Measurements from ENCODE around the gene SLC25A21.

SLC25A21 gene

GRCh38 chr14:37143475-37143874 lies 28.9 kb downstream of the SLC25A21 start:
- Histone ChIP-seq H3K9ac (ENCODE audit: low read length in 2 of 2) (no peak overlapping the region), H3K4me3 (ENCODE audit: low read length in 2 of 2) (no peak overlapping the region), H3K9me3 (ENCODE audit: control insufficient read depth in 2 of 2, low read length in 2 of 2) (no peaks in the 10 kb centered on the region), H3K4me1 (ENCODE audit: control insufficient read depth, insufficient read depth, low read length) (no peaks in the 10 kb centered on the region), H3K27me3 (ENCODE audit: control insufficient read depth in 1 of 2, insufficient read depth in 2 of 2, low read length in 2 of 2) (no peaks in the 10 kb centered on the region), H3K36me3 (ENCODE audit: control insufficient read depth in 2 of 2, insufficient read depth in 2 of 2, low read length in 2 of 2) (no peaks in the 10 kb centered on the region), H3K27ac (ENCODE audit: low read length) (no peak overlapping the region)

DNA sequence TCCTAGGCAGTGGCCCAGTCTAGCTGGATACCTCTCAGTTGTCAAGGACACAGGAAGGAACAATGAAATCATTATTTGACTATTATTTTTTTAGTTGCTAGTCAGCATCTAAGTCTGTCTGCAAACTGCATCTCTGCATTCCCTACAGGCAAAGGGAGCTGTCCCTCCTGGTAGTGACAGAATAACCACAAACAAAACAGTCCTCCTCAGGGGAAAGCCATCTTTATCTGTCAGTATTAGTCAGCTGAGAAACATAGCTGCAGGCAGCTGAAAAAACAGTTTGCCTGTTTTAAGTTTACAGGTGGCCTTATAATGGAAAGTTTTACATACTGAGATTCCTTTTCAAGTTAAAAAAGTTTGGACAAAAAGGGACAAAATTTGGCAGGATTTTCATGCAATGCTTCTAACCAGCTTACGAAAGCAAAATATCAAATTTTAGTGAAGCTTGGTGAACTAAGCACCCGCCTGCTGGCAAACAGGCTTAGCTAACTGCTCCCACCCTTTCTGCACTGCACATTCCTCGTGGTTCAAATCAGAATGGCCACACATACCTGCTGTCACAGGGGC lies 29.5 kb downstream of the SLC25A21 start:
- no peaks in the 10 kb centered on the region for H3K27me3 ChIP-seq (ENCODE audit: control insufficient read depth in 1 of 2, insufficient read depth in 2 of 2, low read length in 2 of 2)
- H3K27ac ChIP-seq (ENCODE audit: low read length), result no peak overlapping the region
- no peaks in the 10 kb centered on the region for H3K4me1 ChIP-seq (ENCODE audit: control insufficient read depth, insufficient read depth, low read length)
- no peak overlapping the region for H3K9ac ChIP-seq (ENCODE audit: low read length in 2 of 2)
- no peaks in the 10 kb centered on the region for H3K9me3 ChIP-seq (ENCODE audit: control insufficient read depth in 2 of 2, low read length in 2 of 2)
- H3K36me3 ChIP-seq (ENCODE audit: control insufficient read depth in 2 of 2, insufficient read depth in 2 of 2, low read length in 2 of 2), result no peaks in the 10 kb centered on the region
- H3K4me3 ChIP-seq (ENCODE audit: low read length in 2 of 2), result no peak overlapping the region

- Histone ChIP-seq H3K36me3 (ENCODE audit: control insufficient read depth in 2 of 2, insufficient read depth in 2 of 2, low read length in 2 of 2) (no peaks in the 10 kb centered on the region), H3K27ac (ENCODE audit: low read length) (no peak overlapping the region)
Observed at GRCh38 chr14:37140176-37140575, 32.2 kb downstream of the SLC25A21 start.

GRCh38 chr14:37139710-37140109 lies 32.7 kb downstream of the SLC25A21 start:
- H3K9ac ChIP-seq (ENCODE audit: low read length in 2 of 2), result no peak overlapping the region
- no peak overlapping the region for H3K27ac ChIP-seq (ENCODE audit: low read length)
- no peaks in the 10 kb centered on the region for H3K36me3 ChIP-seq (ENCODE audit: control insufficient read depth in 2 of 2, insufficient read depth in 2 of 2, low read length in 2 of 2)
- no peaks in the 10 kb centered on the region for H3K9me3 ChIP-seq (ENCODE audit: control insufficient read depth in 2 of 2, low read length in 2 of 2)
- no peaks in the 10 kb centered on the region for H3K4me1 ChIP-seq (ENCODE audit: control insufficient read depth, insufficient read depth, low read length)
- H3K27me3 ChIP-seq (ENCODE audit: control insufficient read depth in 1 of 2, insufficient read depth in 2 of 2, low read length in 2 of 2), result no peaks in the 10 kb centered on the region
- no peak overlapping the region for H3K4me3 ChIP-seq (ENCODE audit: low read length in 2 of 2)

More at GRCh38 chr14:37140176-37140575, 32.2 kb downstream of the SLC25A21 start:
- Histone ChIP-seq H3K9ac (ENCODE audit: low read length in 2 of 2) (no peak overlapping the region), H3K4me3 (ENCODE audit: low read length in 2 of 2) (no peak overlapping the region), H3K27me3 (ENCODE audit: control insufficient read depth in 1 of 2, insufficient read depth in 2 of 2, low read length in 2 of 2) (no peaks in the 10 kb centered on the region), H3K9me3 (ENCODE audit: control insufficient read depth in 2 of 2, low read length in 2 of 2) (no peaks in the 10 kb centered on the region), H3K4me1 (ENCODE audit: control insufficient read depth, insufficient read depth, low read length) (no peaks in the 10 kb centered on the region)

- Histone ChIP-seq H3K4me1 (ENCODE audit: control insufficient read depth, insufficient read depth, low read length) (no peaks in the 10 kb centered on the region), H3K9ac (ENCODE audit: low read length in 2 of 2) (no peak overlapping the region), H3K9me3 (ENCODE audit: control insufficient read depth in 2 of 2, low read length in 2 of 2) (no peaks in the 10 kb centered on the region), H3K27ac (ENCODE audit: low read length) (no peak overlapping the region), H3K4me3 (ENCODE audit: low read length in 2 of 2) (no peak overlapping the region), H3K36me3 (ENCODE audit: control insufficient read depth in 2 of 2, insufficient read depth in 2 of 2, low read length in 2 of 2) (no peaks in the 10 kb centered on the region), H3K27me3 (ENCODE audit: control insufficient read depth in 1 of 2, insufficient read depth in 2 of 2, low read length in 2 of 2) (no peaks in the 10 kb centered on the region)
Observed at GRCh38 chr14:37138898-37139297, 33.5 kb downstream of the SLC25A21 start.

- Histone ChIP-seq H3K4me1 (ENCODE audit: control insufficient read depth, insufficient read depth, low read length) (no peaks in the 10 kb centered on the region), H3K27me3 (ENCODE audit: control insufficient read depth in 1 of 2, insufficient read depth in 2 of 2, low read length in 2 of 2) (no peaks in the 10 kb centered on the region), H3K4me3 (ENCODE audit: low read length in 2 of 2) (no peak overlapping the region), H3K9me3 (ENCODE audit: control insufficient read depth in 2 of 2, low read length in 2 of 2) (no peaks in the 10 kb centered on the region), H3K36me3 (ENCODE audit: control insufficient read depth in 2 of 2, insufficient read depth in 2 of 2, low read length in 2 of 2) (no peaks in the 10 kb centered on the region), H3K9ac (ENCODE audit: low read length in 2 of 2) (no peak overlapping the region), H3K27ac (ENCODE audit: low read length) (no peak overlapping the region)
Observed at GRCh38 chr14:37133284-37133913, 39.0 kb downstream of the SLC25A21 start.

DNA sequence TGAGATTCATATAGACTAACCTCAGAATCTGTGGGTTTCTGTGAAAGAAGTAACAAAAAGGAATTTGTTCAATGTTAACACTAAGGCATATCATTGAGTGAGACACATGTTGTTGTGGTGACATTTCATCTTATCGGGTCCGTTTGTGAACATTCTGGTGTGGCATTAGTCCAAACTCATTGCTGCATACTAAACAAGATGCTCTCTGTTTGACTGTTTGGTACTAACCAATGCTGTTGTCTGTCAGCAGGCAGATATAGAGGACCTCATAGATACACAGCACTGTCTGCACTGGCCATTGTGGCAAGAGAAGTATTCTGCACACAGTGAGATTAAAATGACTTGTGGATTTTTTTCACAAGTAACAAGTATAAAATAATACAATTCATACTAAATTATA lies 41.2 kb downstream of the SLC25A21 start:
- Histone ChIP-seq H3K9ac (ENCODE audit: low read length in 2 of 2) (no peak overlapping the region), H3K27me3 (ENCODE audit: control insufficient read depth in 1 of 2, insufficient read depth in 2 of 2, low read length in 2 of 2) (no peaks in the 10 kb centered on the region), H3K36me3 (ENCODE audit: control insufficient read depth in 2 of 2, insufficient read depth in 2 of 2, low read length in 2 of 2) (no peaks in the 10 kb centered on the region), H3K27ac (ENCODE audit: low read length) (no peak overlapping the region), H3K4me3 (ENCODE audit: low read length in 2 of 2) (no peak overlapping the region), H3K9me3 (ENCODE audit: control insufficient read depth in 2 of 2, low read length in 2 of 2) (no peaks in the 10 kb centered on the region), H3K4me1 (ENCODE audit: control insufficient read depth, insufficient read depth, low read length) (no peaks in the 10 kb centered on the region)

- Histone ChIP-seq H3K36me3 (ENCODE audit: control insufficient read depth in 2 of 2, insufficient read depth in 2 of 2, low read length in 2 of 2) (no peaks in the 10 kb centered on the region), H3K4me3 (ENCODE audit: low read length in 2 of 2) (no peak overlapping the region), H3K27me3 (ENCODE audit: control insufficient read depth in 1 of 2, insufficient read depth in 2 of 2, low read length in 2 of 2) (no peaks in the 10 kb centered on the region), H3K4me1 (ENCODE audit: control insufficient read depth, insufficient read depth, low read length) (no peaks in the 10 kb centered on the region), H3K27ac (ENCODE audit: low read length) (no peak overlapping the region), H3K9me3 (ENCODE audit: control insufficient read depth in 2 of 2, low read length in 2 of 2) (no peaks in the 10 kb centered on the region), H3K9ac (ENCODE audit: low read length in 2 of 2) (no peak overlapping the region)
Observed at GRCh38 chr14:37129047-37129446, 43.4 kb downstream of the SLC25A21 start.

DNA sequence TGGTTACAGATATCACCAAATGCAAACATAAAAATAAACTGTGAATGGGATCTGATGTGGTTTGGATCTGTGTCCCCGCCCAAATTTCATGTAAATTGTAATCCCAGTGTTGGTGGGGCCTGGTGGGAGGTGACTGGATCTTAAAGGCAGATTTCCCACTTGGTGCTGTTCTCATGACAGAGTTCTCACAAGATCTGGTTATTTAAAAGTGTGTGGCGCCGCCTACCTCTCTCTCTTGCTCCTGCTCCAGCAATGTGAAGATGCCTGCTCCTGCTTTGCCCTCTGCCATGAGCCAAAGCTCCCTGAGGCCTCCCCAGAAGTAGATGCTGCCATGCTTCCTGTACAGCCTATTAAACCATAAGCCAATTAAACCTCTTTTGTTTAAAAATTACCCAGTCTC lies 47.8 kb downstream of the SLC25A21 start:
- Histone ChIP-seq H3K27ac (ENCODE audit: low read length) (no peak overlapping the region), H3K9me3 (ENCODE audit: control insufficient read depth in 2 of 2, low read length in 2 of 2) (no peaks in the 10 kb centered on the region), H3K4me3 (ENCODE audit: low read length in 2 of 2) (no peak overlapping the region), H3K9ac (ENCODE audit: low read length in 2 of 2) (no peak overlapping the region), H3K36me3 (ENCODE audit: control insufficient read depth in 2 of 2, insufficient read depth in 2 of 2, low read length in 2 of 2) (no peaks in the 10 kb centered on the region), H3K27me3 (ENCODE audit: control insufficient read depth in 1 of 2, insufficient read depth in 2 of 2, low read length in 2 of 2) (no peaks in the 10 kb centered on the region), H3K4me1 (ENCODE audit: control insufficient read depth, insufficient read depth, low read length) (no peaks in the 10 kb centered on the region)

- Histone ChIP-seq H3K27ac (ENCODE audit: low read length) (no peak overlapping the region), H3K9ac (ENCODE audit: low read length in 2 of 2) (no peak overlapping the region)
Observed at GRCh38 chr14:37122919-37123639, 49.3 kb downstream of the SLC25A21 start.

DNA sequence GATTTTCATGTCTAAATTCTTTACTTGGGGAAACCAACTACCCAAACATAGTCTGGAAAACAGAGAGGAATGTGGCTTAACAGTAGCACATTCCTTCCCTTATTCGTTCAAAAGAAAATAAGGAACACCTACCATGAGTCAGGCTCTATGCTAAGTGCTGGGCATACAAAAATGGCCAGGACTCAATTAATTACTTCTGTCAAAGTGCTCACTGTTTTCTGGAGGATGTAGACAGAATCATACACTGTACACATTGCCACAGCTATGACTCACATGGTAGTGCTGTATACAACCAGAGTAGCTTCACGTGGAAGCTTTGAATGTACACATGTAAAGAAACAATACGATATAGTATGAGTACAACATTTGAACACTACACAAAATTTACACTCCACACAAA lies 50.1 kb downstream of the SLC25A21 start:
- H3K9me3 ChIP-seq (ENCODE audit: control insufficient read depth in 2 of 2, low read length in 2 of 2), result no peaks in the 10 kb centered on the region
- H3K9ac ChIP-seq (ENCODE audit: low read length in 2 of 2), result no peak overlapping the region
- H3K4me3 ChIP-seq (ENCODE audit: low read length in 2 of 2), result no peak overlapping the region
- no peaks in the 10 kb centered on the region for H3K36me3 ChIP-seq (ENCODE audit: control insufficient read depth in 2 of 2, insufficient read depth in 2 of 2, low read length in 2 of 2)
- H3K27ac ChIP-seq (ENCODE audit: low read length), result no peak overlapping the region
- no peaks in the 10 kb centered on the region for H3K4me1 ChIP-seq (ENCODE audit: control insufficient read depth, insufficient read depth, low read length)
- H3K27me3 ChIP-seq (ENCODE audit: control insufficient read depth in 1 of 2, insufficient read depth in 2 of 2, low read length in 2 of 2), result no peaks in the 10 kb centered on the region

More at GRCh38 chr14:37122919-37123639, 49.3 kb downstream of the SLC25A21 start:
- Histone ChIP-seq H3K4me1 (ENCODE audit: control insufficient read depth, insufficient read depth, low read length) (no peaks in the 10 kb centered on the region), H3K36me3 (ENCODE audit: control insufficient read depth in 2 of 2, insufficient read depth in 2 of 2, low read length in 2 of 2) (no peaks in the 10 kb centered on the region), H3K4me3 (ENCODE audit: low read length in 2 of 2) (no peak overlapping the region), H3K9me3 (ENCODE audit: control insufficient read depth in 2 of 2, low read length in 2 of 2) (no peaks in the 10 kb centered on the region), H3K27me3 (ENCODE audit: control insufficient read depth in 1 of 2, insufficient read depth in 2 of 2, low read length in 2 of 2) (no peaks in the 10 kb centered on the region)

Measured in stomach smooth muscle (tissue), 2 donors.